Calu3 (cell line): Measurements from ENCODE around the gene KRT7. TPM values are rescaled to one million over a fixed set of nuclear protein-coding genes. Genes with fewer than 3 reads are reported as not detected.

Experiments used
- BruUV-seq: library from RNA; stranded (reverse); fragments of 400-500 nt; replicated peaks from 2 replicates; lab custom pipeline; 2021; lab: Mats Ljungman, UMichigan
- CTCF ChIA-PET: fragments of 300-600 bp; sonication (Branson Sonifier 250); formaldehyde crosslinking; loops from one replicate; lab custom pipeline; 2022; ENCODE audit warnings: antibody characterized with exemption; lab: Charles Lee
- DNase-seq: peaks from one replicate; pipeline ENCODE4 v3.0.0; 2022
- H3K27ac Mint-ChIP-seq: one replicate; pipeline ENCODE4 v1.8.0; 2022; ENCODE audit warnings: mixed read lengths; ENCODE audit not compliant: unreplicated experiment
- H3K27me3 Mint-ChIP-seq: one replicate; pipeline ENCODE4 v1.8.0; 2022; ENCODE audit warnings: mixed read lengths; ENCODE audit not compliant: unreplicated experiment
- H3K36me3 Mint-ChIP-seq: one replicate; pipeline ENCODE4 v1.8.0; 2022; ENCODE audit warnings: mild to moderate bottlenecking, moderate library complexity, mixed read lengths; ENCODE audit not compliant: insufficient read depth, unreplicated experiment
- H3K4me1 Mint-ChIP-seq: one replicate; pipeline ENCODE4 v1.8.0; 2022; ENCODE audit warnings: mild to moderate bottlenecking, low read depth, mixed read lengths; ENCODE audit not compliant: unreplicated experiment
- H3K4me3 Mint-ChIP-seq: one replicate; pipeline ENCODE4 v1.8.0; 2022; ENCODE audit warnings: mild to moderate bottlenecking, low read depth, moderate library complexity, mixed read lengths; ENCODE audit not compliant: unreplicated experiment
- H3K9me3 Mint-ChIP-seq: one replicate; pipeline ENCODE4 v1.8.0; 2022; ENCODE audit warnings: low read depth, mixed read lengths; ENCODE audit not compliant: unreplicated experiment
- intact Hi-C: fragments of 100-400 bp; cut with micrococcal nuclease; formaldehyde crosslinking; loops from one replicate; pipeline ENCODE4 v1.10.0; 2022; ENCODE audit not compliant: unreplicated experiment
- total RNA-seq: library from RNA; stranded (reverse); gene quantifications from 2 replicates; pipeline ENCODE4 v1.2.3, GENCODE V29; 2022
- TF ChIP-seq, protein P1 (sequence below): fragments of 200-600 bp; IDR thresholded peaks from one replicate; pipeline ENCODE4 v1.8.0; 2022; ENCODE audit warnings: antibody characterized with exemption; ENCODE audit not compliant: unreplicated experiment

KRT7 gene
- total RNA-seq, 1 experiment from 2014 or later: 2,828 TPM

DNA sequence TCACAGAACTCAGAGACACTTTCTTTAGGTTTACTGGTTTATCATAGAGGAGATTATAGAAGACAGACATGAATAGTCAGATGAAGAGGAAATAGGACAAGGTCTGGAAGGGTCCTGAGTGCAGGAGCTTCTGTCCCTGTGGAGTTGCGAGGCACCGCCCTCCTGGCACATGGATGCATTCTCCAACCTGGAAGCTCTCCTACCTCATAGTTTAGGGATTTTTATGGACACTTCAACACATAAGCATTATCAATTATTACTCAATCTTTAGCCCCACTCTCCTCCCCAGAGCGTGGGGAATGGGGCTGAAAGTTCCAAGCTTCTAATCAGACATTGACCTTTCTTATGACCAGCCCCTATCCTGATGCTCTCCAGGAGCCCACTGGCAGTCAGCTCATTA lies 12.6 kb upstream of the KRT7 start:
- Mint-ChIP-seq H3K27me3 (no peaks in the 10 kb centered on the region), H3K4me1 (peaks cover 64% of the 10 kb centered on the region), H3K36me3 (peaks cover 15% of the 10 kb centered on the region), H3K4me3 (no peak overlapping the region), H3K9me3 (no peaks in the 10 kb centered on the region), H3K27ac (peak overlapping the region; percentile 77)
- DNase-seq: no peak
- BruUV-seq: no TSS peak
- intact Hi-C loops: no loop called here
- CTCF ChIA-PET: interaction anchor here (1.2 to 1.4 kb wide), 2 partner anchors 13 to 34 kb away, joined by 3 read pairs; no protein-coding TSS in a partner anchor
- TF ChIP-seq, protein P1, sequence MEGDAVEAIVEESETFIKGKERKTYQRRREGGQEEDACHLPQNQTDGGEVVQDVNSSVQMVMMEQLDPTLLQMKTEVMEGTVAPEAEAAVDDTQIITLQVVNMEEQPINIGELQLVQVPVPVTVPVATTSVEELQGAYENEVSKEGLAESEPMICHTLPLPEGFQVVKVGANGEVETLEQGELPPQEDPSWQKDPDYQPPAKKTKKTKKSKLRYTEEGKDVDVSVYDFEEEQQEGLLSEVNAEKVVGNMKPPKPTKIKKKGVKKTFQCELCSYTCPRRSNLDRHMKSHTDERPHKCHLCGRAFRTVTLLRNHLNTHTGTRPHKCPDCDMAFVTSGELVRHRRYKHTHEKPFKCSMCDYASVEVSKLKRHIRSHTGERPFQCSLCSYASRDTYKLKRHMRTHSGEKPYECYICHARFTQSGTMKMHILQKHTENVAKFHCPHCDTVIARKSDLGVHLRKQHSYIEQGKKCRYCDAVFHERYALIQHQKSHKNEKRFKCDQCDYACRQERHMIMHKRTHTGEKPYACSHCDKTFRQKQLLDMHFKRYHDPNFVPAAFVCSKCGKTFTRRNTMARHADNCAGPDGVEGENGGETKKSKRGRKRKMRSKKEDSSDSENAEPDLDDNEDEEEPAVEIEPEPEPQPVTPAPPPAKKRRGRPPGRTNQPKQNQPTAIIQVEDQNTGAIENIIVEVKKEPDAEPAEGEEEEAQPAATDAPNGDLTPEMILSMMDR: no peak

DNA sequence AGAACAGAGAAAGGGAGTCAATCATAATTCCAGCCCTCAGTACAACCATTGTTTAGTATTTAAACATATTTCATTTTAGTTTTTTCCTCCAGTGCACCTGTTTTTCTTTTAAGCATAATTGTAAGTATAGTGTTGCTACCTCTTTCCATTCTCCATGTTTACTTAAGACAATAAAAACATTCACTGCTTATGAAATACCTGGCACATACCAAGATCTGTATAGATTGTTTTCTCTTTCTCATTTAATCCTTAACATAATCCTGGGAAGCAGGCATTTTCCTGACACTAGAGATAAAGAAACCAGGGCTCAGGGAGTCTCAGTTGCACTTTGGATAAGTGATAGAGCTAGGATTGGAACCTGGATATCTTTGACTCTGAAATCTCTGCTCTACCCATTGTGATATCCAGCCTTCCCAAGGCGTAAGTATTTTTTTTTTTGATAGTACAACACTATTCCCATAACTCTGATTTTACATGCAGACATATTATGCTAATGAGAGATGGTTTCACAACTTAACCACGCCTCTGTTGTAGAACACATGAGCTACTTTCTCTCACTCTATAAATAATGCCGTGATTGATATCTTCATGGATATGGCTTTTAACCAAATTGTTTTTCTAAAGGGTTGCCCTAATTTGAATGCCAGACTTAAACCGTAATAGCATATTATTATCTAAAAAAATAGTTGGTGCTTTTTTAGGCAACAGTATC lies 11.8 kb upstream of the KRT7 start:
- TF ChIP-seq, protein P1: no peak
- BruUV-seq: no TSS peak
- Mint-ChIP-seq H3K4me1 (peaks cover 63% of the 10 kb centered on the region), H3K36me3 (peaks cover 13% of the 10 kb centered on the region), H3K4me3 (peak overlapping the region; percentile 36), H3K27me3 (no peaks in the 10 kb centered on the region), H3K9me3 (no peaks in the 10 kb centered on the region), H3K27ac (peak overlapping the region; percentile 77)
- no peak for DNase-seq
- intact Hi-C loops: no loop called here
- CTCF ChIA-PET: interaction anchor here (0.8 to 1.8 kb wide), 8 partner anchors 12 to 104 kb away, joined by 3 to 7 read pairs (median 4); partner anchors contain the start of gene KRT7

DNA sequence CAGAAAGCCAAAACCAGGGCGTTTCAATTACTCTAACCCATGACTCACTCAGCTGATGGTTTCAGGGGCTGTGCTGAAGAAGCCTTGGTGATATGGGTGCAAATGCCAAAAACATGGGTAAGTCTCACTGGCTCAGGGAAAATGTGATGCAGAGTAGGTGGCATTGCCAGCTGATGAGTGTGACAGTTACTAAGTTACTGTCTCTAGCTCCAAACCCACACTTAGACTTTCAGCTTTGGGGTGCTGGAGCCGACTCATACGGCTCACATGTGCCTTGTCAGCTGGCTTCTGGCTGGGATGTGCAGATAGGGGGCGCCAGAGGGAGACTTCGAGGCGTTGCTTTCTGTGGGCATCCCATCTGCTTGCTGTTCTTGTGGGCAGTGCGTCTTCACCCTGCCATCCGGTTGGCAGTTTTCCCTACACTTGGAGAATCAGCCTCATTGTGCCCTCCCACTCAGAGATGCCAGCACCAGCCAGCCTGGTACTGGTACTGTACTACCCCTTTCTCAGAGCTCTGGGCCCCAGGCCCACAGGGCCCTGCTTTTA lies 11.1 kb upstream of the KRT7 start:
- Mint-ChIP-seq H3K4me1 (peaks cover 70% of the 10 kb centered on the region), H3K27me3 (no peaks in the 10 kb centered on the region), H3K36me3 (peaks cover 13% of the 10 kb centered on the region), H3K27ac (peak overlapping the region; percentile 77), H3K4me3 (peak overlapping the region; percentile 36), H3K9me3 (peaks cover 1% of the 10 kb centered on the region)
- TF ChIP-seq, protein P1: peak; percentile 68
- BruUV-seq: no TSS peak
- intact Hi-C loops: no loop called here
- peak; percentile 86 for DNase-seq
- CTCF ChIA-PET: interaction anchor here (0.8 to 1.8 kb wide), 9 partner anchors 11 to 103 kb away, joined by 3 to 7 read pairs (median 3); partner anchors contain the start of genes KRT7 and KRT80

DNA sequence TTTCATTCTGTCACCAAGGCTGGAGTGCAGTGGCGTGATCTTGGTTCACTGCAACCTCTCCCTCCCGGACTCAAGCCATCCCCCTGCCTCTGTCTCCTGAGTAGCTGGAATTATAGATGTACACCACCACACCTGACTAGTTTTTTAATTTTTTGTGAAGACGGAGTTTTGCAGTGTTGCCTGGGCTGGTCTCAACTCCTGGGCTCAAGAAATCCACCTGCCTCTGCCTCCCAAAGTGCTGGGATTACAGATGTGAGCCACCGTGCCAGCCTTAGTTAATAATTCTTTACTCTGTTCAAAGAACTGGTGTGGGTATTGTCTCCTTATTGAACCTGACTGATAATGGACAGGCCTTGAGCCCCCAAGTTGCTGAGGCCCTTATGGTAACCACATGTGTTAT lies 10.4 kb upstream of the KRT7 start:
- peak overlapping the region; percentile 77 for H3K27ac Mint-ChIP-seq
- peaks cover 3% of the 10 kb centered on the region for H3K9me3 Mint-ChIP-seq
- H3K4me1 Mint-ChIP-seq: peaks cover 74% of the 10 kb centered on the region
- DNase-seq: no peak
- intact Hi-C loops: no loop called here
- H3K36me3 Mint-ChIP-seq: peaks cover 6% of the 10 kb centered on the region
- TSS peak; percentile 41 for BruUV-seq
- H3K4me3 Mint-ChIP-seq: peak overlapping the region; percentile 36
- no peaks in the 10 kb centered on the region for H3K27me3 Mint-ChIP-seq
- CTCF ChIA-PET: interaction anchor here (1.0 to 1.8 kb wide), 6 partner anchors 11 to 74 kb away, joined by 3 to 7 read pairs (median 4); partner anchors contain the start of genes KRT7 and KRT80
- TF ChIP-seq, protein P1: no peak
